SJCRH30 (cell line): ENCODE results near the gene SHISA4. TPM values are rescaled to one million over a fixed set of nuclear protein-coding genes. Genes with fewer than 3 reads are reported as not detected.
A peak's percentile ranks its signal among the peaks of the same experiment; 100 is the strongest.

Source experiments
- DNase-seq, 2 experiments: peaks; one replicate each; pipeline ENCODE4 v3.0.0-alpha.2; 2015 to 2020
- H3K27ac ChIP-seq: fragments of 250-450 bp; sonication (Bioruptor Pico); 2 replicates; pipeline ENCODE4 v1.5.1; 2020; ENCODE audit warnings: mild to moderate bottlenecking, moderate library complexity
- H3K27me3 ChIP-seq: fragments of 250-450 bp; sonication (Bioruptor Pico); 2 replicates; pipeline ENCODE4 v1.5.1; 2020; ENCODE audit warnings: mild to moderate bottlenecking, moderate library complexity
- H3K36me3 ChIP-seq: fragments of 250-450 bp; sonication (Bioruptor Pico); 2 replicates; pipeline ENCODE4 v1.5.1; 2020; ENCODE audit warnings: mild to moderate bottlenecking, moderate library complexity
- H3K4me1 ChIP-seq: fragments of 250-450 bp; sonication (Bioruptor Pico); 2 replicates; pipeline ENCODE4 v1.5.1; 2020; ENCODE audit warnings: mild to moderate bottlenecking, moderate library complexity
- H3K4me3 ChIP-seq: fragments of 250-450 bp; sonication (Bioruptor Pico); 2 replicates; pipeline ENCODE4 v1.5.1; 2020; ENCODE audit warnings: mild to moderate bottlenecking, moderate library complexity
- H3K9me3 ChIP-seq: fragments of 250-450 bp; sonication (Bioruptor Pico); replicated peaks from 2 replicates; pipeline ENCODE4 v1.5.1; 2020; ENCODE audit warnings: mild to moderate bottlenecking, moderate library complexity
- total RNA-seq: library from RNA; depleted of rRNA; stranded (reverse); fragments of >200 nt; shearing (Covaris generic); gene quantifications from 2 replicates; pipeline ENCODE4 v1.2.3, GENCODE V29; 2014

Gene SHISA4
- total RNA-seq, 1 experiment from 2014 or later = 3.8 TPM

DNA sequence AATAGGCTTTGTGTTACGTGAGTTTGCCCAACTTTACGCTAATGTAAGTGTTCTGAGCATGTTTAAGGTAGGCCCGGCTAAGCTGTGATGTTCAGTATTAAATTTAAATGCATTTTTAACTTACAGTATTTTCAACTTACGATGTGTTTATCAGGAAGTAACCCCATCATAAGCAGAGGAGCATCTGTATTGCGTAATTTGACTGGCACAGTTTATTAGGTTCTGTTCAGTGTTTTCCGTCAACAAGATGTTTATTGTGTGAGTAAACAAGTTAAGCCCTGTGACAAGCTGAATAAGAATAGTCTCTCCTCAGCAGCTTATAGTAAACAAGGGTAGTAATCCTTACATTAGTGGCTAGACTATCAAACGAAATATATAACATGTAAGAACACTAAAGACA, 27.2 kb upstream of the SHISA4 start:
- no peak for DNase-seq
- H3K4me3 ChIP-seq = no peak overlapping the region
- H3K9me3 ChIP-seq = no peaks in the 10 kb centered on the region
- no peaks in the 10 kb centered on the region for H3K27me3 ChIP-seq
- H3K36me3 ChIP-seq = peaks cover 86% of the 10 kb centered on the region
- H3K27ac ChIP-seq = no peak overlapping the region
- H3K4me1 ChIP-seq = peaks cover 11% of the 10 kb centered on the region

- no peak for DNase-seq
- Histone ChIP-seq H3K27me3 (no peaks in the 10 kb centered on the region), H3K4me3 (no peak overlapping the region)
Observed at GRCh38 chr1:201870397-201870796, 18.3 kb upstream of the SHISA4 start.

GRCh38 chr1:201874672-201875071, 14.0 kb upstream of the SHISA4 start:
- no peaks in the 10 kb centered on the region for H3K9me3 ChIP-seq
- no peak overlapping the region for H3K27ac ChIP-seq
- no peaks in the 10 kb centered on the region for H3K27me3 ChIP-seq
- no peaks in the 10 kb centered on the region for H3K4me1 ChIP-seq
- no peak for DNase-seq
- no peak overlapping the region for H3K4me3 ChIP-seq
- peaks cover 84% of the 10 kb centered on the region for H3K36me3 ChIP-seq

More at GRCh38 chr1:201870397-201870796, 18.3 kb upstream of the SHISA4 start:
- H3K4me1 ChIP-seq = peaks cover 2% of the 10 kb centered on the region; the same call in 1 of the 2 replicates
- H3K9me3 ChIP-seq = no peaks in the 10 kb centered on the region
- no peak overlapping the region for H3K27ac ChIP-seq
- H3K36me3 ChIP-seq = peaks cover 94% of the 10 kb centered on the region

DNA sequence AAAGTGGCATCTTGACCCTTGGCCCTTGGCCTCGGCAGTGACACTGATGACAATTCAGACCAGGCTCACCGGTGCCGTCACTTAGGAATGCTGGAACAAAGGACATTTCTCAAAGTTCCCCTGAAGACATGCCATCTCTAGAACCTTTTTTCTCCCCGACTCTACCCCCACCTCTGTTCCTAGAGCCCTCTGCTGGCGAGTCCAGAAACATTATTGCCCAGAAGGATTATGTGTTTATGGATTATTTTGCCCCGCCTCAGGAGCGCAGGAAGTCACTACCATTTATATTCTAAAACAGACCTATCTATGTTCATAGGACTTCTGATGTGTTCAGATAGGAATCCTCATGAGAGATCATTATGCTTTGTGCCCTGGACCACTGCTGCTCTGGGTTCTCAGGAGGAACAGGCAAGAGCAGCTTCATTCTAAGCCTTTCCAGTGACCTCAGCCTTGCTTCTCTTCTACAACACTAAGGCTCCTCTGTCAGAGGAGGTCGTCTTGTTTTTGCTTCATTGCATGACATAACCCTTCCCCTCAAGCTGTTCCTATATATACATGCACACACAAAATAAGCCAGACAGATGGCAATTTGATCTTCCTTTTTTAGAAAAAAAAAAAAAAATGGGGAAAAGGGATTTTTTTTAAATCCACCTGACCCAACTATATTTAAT, 12.4 kb upstream of the SHISA4 start:
- Histone ChIP-seq H3K4me1 (peaks cover 2% of the 10 kb centered on the region; the same call in 1 of the 2 replicates), H3K36me3 (peaks cover 67% of the 10 kb centered on the region), H3K9me3 (no peaks in the 10 kb centered on the region), H3K27me3 (no peaks in the 10 kb centered on the region), H3K27ac (no peak overlapping the region), H3K4me3 (no peak overlapping the region)
- no peak for DNase-seq

- no peak overlapping the region for H3K27ac ChIP-seq
Observed at GRCh38 chr1:201877877-201878401, 10.8 kb upstream of the SHISA4 start.

GRCh38 chr1:201880928-201881571, 7.6 kb upstream of the SHISA4 start:
- DNase-seq = no peak
- Histone ChIP-seq H3K36me3 (peaks cover 25% of the 10 kb centered on the region), H3K9me3 (no peaks in the 10 kb centered on the region), H3K27me3 (no peaks in the 10 kb centered on the region), H3K27ac (no peak overlapping the region), H3K4me3 (no peak overlapping the region), H3K4me1 (peaks cover 32% of the 10 kb centered on the region)

More at GRCh38 chr1:201877877-201878401, 10.8 kb upstream of the SHISA4 start:
- Histone ChIP-seq H3K4me1 (peaks cover 17% of the 10 kb centered on the region), H3K27me3 (no peaks in the 10 kb centered on the region), H3K9me3 (no peaks in the 10 kb centered on the region), H3K36me3 (peaks cover 51% of the 10 kb centered on the region), H3K4me3 (no peak overlapping the region)
- DNase-seq = peak in 1 of 2 experiments; percentile 63

DNA sequence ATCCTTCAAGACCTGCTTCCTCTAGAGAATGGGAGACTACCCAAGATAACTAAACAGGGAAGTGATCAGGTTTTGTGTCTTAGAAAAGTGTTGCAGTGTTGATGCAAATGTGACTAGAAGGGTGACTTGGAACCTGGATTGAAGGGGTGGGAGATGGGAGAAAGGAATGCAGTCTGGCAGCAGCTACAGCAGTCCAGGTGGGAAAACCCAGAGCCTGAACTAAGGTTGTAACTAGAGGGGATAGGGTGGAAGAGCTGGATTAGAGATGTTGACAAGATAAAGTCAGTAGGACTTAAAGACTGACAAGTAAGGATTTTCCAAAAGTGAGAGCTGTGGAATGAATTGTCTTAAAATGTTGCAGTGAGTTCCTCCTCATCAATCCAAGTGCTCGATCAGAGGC, 7.1 kb upstream of the SHISA4 start:
- Histone ChIP-seq H3K27me3 (no peaks in the 10 kb centered on the region), H3K9me3 (no peaks in the 10 kb centered on the region), H3K4me1 (peaks cover 32% of the 10 kb centered on the region), H3K4me3 (no peak overlapping the region), H3K36me3 (peaks cover 20% of the 10 kb centered on the region), H3K27ac (no peak overlapping the region)
- no peak for DNase-seq

- no peaks in the 10 kb centered on the region for H3K9me3 ChIP-seq
- no peaks in the 10 kb centered on the region for H3K27me3 ChIP-seq
- H3K36me3 ChIP-seq = peaks cover 13% of the 10 kb centered on the region
- peaks cover 32% of the 10 kb centered on the region for H3K4me1 ChIP-seq
- H3K27ac ChIP-seq = peak overlapping the region; percentile 35
- DNase-seq = peak; percentile 87 to 95
- no peak overlapping the region for H3K4me3 ChIP-seq
Observed at GRCh38 chr1:201882665-201883132, 6.0 kb upstream of the SHISA4 start.

- Histone ChIP-seq H3K4me1 (peaks cover 35% of the 10 kb centered on the region), H3K9me3 (no peaks in the 10 kb centered on the region), H3K27ac (peak overlapping the region; percentile 35; the same call in 1 of the 2 replicates), H3K27me3 (no peaks in the 10 kb centered on the region), H3K36me3 (peaks cover 9% of the 10 kb centered on the region), H3K4me3 (no peak overlapping the region)
- no peak for DNase-seq
Observed at GRCh38 chr1:201883266-201883665, 5.4 kb upstream of the SHISA4 start.

DNA sequence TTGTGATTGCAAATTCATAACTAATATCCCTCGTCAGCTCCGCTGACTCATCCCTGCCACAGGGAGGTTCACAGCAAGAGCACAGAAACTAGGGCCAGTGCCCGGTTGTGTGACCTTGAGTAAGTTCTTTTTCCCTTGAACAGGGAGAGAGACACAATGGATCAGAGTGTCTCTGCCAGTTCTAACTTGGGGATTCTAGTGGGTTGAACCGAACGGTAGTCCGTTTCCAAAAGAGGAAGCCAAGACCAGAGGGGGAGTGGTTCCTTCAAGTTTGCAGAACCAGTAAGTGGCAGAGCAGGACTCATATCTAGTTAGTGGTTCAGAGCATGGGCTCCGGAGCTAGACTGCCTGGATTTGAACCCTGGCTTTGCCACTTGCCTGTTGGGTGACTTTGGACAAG, 4.9 kb upstream of the SHISA4 start:
- H3K4me1 ChIP-seq = peaks cover 35% of the 10 kb centered on the region
- H3K36me3 ChIP-seq = peaks cover 6% of the 10 kb centered on the region; the same call in 1 of the 2 replicates
- H3K4me3 ChIP-seq = no peak overlapping the region
- H3K27ac ChIP-seq = no peak overlapping the region
- no peaks in the 10 kb centered on the region for H3K9me3 ChIP-seq
- DNase-seq = no peak
- no peaks in the 10 kb centered on the region for H3K27me3 ChIP-seq

GRCh38 chr1:201884425-201884824, 4.3 kb upstream of the SHISA4 start:
- Histone ChIP-seq H3K36me3 (0 out of 2 replicates have a peak, but pooled peaks cover under 1% of the 10 kb centered on the region), H3K27me3 (no peaks in the 10 kb centered on the region), H3K9me3 (no peaks in the 10 kb centered on the region), H3K27ac (no peak overlapping the region), H3K4me1 (peaks cover 35% of the 10 kb centered on the region), H3K4me3 (no peak overlapping the region)
- DNase-seq = no peak

GRCh38 chr1:201885531-201886075, 3.1 kb upstream of the SHISA4 start:
- H3K9me3 ChIP-seq = no peaks in the 10 kb centered on the region
- no peak overlapping the region for H3K27ac ChIP-seq
- no peaks in the 10 kb centered on the region for H3K27me3 ChIP-seq
- H3K4me1 ChIP-seq = peaks cover 35% of the 10 kb centered on the region
- H3K4me3 ChIP-seq = no peak overlapping the region
- DNase-seq = no peak
- H3K36me3 ChIP-seq = no peaks in the 10 kb centered on the region

DNA sequence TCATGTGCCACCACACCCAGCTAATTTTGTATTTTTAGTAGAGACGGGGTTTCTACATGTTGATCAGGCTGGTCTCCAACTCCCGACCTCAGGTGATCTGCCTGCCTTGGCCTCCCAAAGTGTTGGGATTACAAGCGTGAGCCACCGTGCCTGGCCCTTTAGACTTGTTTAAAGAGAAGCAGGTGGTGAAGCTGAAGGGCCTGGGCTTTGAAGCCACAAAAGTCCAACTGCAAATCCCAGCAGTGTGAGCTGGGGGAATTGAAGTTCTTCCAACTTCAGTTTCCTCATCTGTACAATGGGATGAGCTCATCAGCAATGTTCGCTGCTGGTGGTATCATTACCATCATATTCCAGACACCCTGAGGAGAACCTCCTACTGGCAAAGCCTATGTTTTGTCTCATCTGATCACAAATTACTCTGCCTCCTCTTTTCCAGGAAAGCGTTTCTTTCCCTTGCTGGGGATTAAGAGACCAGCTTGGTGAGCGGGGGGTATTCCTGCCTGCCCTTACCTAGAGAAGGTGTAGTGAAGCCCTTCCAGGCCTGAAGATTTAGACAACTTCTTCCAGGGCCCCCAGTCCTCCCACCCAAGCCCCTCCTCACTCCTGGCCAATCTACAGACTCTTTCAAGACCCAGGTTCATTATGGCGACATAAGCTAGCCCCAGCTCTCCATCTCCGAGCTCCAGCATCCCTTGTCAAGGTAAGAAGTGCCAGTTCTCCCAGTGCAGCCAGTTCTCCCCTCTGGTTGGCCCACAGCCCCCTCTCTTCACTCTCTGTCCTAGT, 2.4 kb upstream of the SHISA4 start:
- Histone ChIP-seq H3K4me1 (peaks cover 33% of the 10 kb centered on the region), H3K27ac (no peak overlapping the region), H3K36me3 (no peaks in the 10 kb centered on the region), H3K9me3 (no peaks in the 10 kb centered on the region), H3K4me3 (no peak overlapping the region), H3K27me3 (no peaks in the 10 kb centered on the region)
- DNase-seq = no peak

DNA sequence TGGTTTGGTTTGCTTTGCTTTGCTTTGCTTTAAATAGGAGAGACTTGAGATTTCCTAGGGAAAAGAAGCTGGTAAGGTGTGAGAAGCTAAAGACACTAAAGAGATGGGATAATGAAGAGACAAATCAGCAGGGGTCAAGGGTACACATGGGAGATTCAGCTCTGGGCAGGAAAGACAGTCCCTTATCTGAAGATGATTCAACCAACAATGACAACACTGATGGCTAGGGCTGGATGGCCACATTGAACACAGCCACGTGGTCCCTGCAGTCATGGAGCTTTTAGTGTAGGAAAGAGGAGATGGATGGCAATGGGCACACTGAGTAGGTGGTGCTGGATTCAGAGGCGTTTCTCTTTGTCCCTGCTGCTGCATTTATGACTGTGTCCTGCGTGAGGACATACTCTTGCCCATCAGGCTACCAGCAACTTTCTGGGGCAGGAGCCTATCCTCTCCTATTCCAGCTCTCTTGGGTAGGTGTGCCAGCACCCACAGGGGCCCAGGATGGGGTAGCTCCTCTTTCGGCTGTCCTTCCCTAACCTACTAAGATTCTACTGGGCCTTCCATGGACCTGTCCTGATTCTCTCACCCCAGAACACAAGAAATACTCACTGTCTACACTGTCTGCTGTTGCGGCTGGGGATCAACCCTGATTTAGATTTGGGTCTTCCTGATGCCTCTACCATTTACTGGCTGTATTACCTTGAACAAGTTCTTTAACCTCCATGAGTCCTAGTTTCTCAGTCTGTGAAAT, 1.4 kb upstream of the SHISA4 start:
- Histone ChIP-seq H3K4me1 (peaks cover 24% of the 10 kb centered on the region), H3K9me3 (no peaks in the 10 kb centered on the region), H3K36me3 (no peaks in the 10 kb centered on the region), H3K4me3 (no peak overlapping the region), H3K27me3 (no peaks in the 10 kb centered on the region), H3K27ac (no peak overlapping the region)
- DNase-seq = no peak
